CD14-positive monocyte (primary cell): Measurements from ENCODE around the gene RAB14. TPM values are rescaled to one million over a fixed set of nuclear protein-coding genes. Genes with fewer than 3 reads are reported as not detected.

Source experiments
- DNase-seq, 3 donors: peaks; one replicate each; pipeline ENCODE4 v3.0.0-alpha.2; 2011 to 2022
- H2AFZ ChIP-seq: 2 replicates; pipeline ENCODE4 v1.6.0; 2012; ENCODE audit warnings: mild to moderate bottlenecking, low read depth, low read length, inconsistent platforms; ENCODE audit not compliant: insufficient read depth, poor library complexity, severe bottlenecking
- H3K27ac ChIP-seq, 2 donors: 1 replicate in 1 of 2; 2 replicates in 1 of 2; pipeline ENCODE4 v1.5.1; 2012 to 2013; ENCODE audit warnings: low read length in 2 of 2, control low read depth in 1 of 2, inconsistent platforms in 1 of 2, low read depth in 1 of 2, mild to moderate bottlenecking in 1 of 2
- H3K27me3 ChIP-seq, 2 donors: one replicate each; pipeline versions ENCODE4 v1.6.0 to v1.6.1; 2011 to 2013; ENCODE audit warnings: low read length in 2 of 2; ENCODE audit not compliant: control insufficient read depth in 2 of 2, insufficient read depth in 2 of 2
- H3K36me3 ChIP-seq, 2 donors: replicated peaks in 1 of 2; 1 replicate in 1 of 2; 2 replicates in 1 of 2; pipeline versions ENCODE4 v1.5.1 to v1.6.1; 2012 to 2013; ENCODE audit warnings: low read length in 2 of 2, control low read depth in 1 of 2, inconsistent platforms in 1 of 2, mild to moderate bottlenecking in 1 of 2; ENCODE audit not compliant: insufficient read depth in 2 of 2, control insufficient read depth in 1 of 2
- H3K4me1 ChIP-seq, 2 donors: 1 replicate in 1 of 2; 2 replicates in 1 of 2; pipeline versions ENCODE4 v1.5.1 to v1.6.1; 2012 to 2013; ENCODE audit warnings: low read length in 2 of 2, control low read depth in 1 of 2, inconsistent platforms in 1 of 2, mild to moderate bottlenecking in 1 of 2, moderate library complexity in 1 of 2; ENCODE audit not compliant: insufficient read depth in 2 of 2, control insufficient read depth in 1 of 2
- H3K4me2 ChIP-seq: replicated peaks from 2 replicates; pipeline ENCODE3; 2012; ENCODE audit warnings: low read length, moderate library complexity, mild to moderate bottlenecking; ENCODE audit not compliant: poor library complexity, severe bottlenecking; ENCODE audit errors: extremely low read depth
- H3K4me3 ChIP-seq, 3 experiments: fragments of 200-600 bp in 1 of 3; sonication (generic) in 1 of 3; replicated peaks in 1 of 3; 1 replicate in 2 of 3; 2 replicates in 1 of 3; pipeline ENCODE4 v1.5.1; 2011 to 2013; ENCODE audit warnings: low read length in 3 of 3, mild to moderate bottlenecking in 3 of 3, control low read depth in 2 of 3, low read depth in 2 of 3, inconsistent platforms in 1 of 3, moderate library complexity in 1 of 3
- H3K79me2 ChIP-seq: 2 replicates; pipeline ENCODE4 v1.6.0; 2012; ENCODE audit warnings: mild to moderate bottlenecking, control low read depth, inconsistent platforms, low read length, moderate library complexity; ENCODE audit not compliant: insufficient read depth
- H3K9ac ChIP-seq: 2 replicates; pipeline ENCODE4 v1.6.0; 2017; ENCODE audit warnings: low read length, mild to moderate bottlenecking; ENCODE audit not compliant: insufficient read depth, poor library complexity, severe bottlenecking
- H3K9me3 ChIP-seq, 2 donors: replicated peaks in 1 of 2; 1 replicate in 1 of 2; 2 replicates in 1 of 2; pipeline versions ENCODE4 v1.5.1 to v1.6.1; 2012 to 2013; ENCODE audit warnings: low read length in 2 of 2, control low read depth in 1 of 2; ENCODE audit not compliant: control insufficient read depth in 1 of 2, insufficient read depth in 1 of 2
- H4K20me1 ChIP-seq: 2 replicates; pipeline ENCODE4 v1.6.0; 2012; ENCODE audit warnings: mild to moderate bottlenecking, low read length, control low read depth, moderate library complexity; ENCODE audit not compliant: insufficient read depth
- H3K27ac Mint-ChIP-seq, 7 donors: one replicate each; pipeline ENCODE4 v1.8.0; 2020; ENCODE audit warnings: mild to moderate bottlenecking in 7 of 7, mixed read lengths in 7 of 7, moderate library complexity in 6 of 7, inconsistent platforms in 2 of 7
- H3K27me3 Mint-ChIP-seq, 3 donors: one replicate each; pipeline ENCODE4 v1.8.0; 2021 to 2022; ENCODE audit warnings: low read depth in 3 of 3, mild to moderate bottlenecking in 3 of 3, mixed read lengths in 3 of 3, moderate library complexity in 3 of 3, inconsistent platforms in 1 of 3
- H3K36me3 Mint-ChIP-seq, 2 donors: one replicate each; pipeline ENCODE4 v1.8.0; 2020; ENCODE audit warnings: mixed read lengths in 2 of 2, inconsistent platforms in 1 of 2, mild to moderate bottlenecking in 1 of 2
- H3K4me1 Mint-ChIP-seq: one replicate; pipeline ENCODE4 v1.8.0; 2020; ENCODE audit warnings: mild to moderate bottlenecking, mixed read lengths
- H3K4me3 Mint-ChIP-seq, 2 donors: one replicate each; pipeline ENCODE4 v1.8.0; 2020; ENCODE audit warnings: mild to moderate bottlenecking in 2 of 2, mixed read lengths in 2 of 2, moderate library complexity in 1 of 2
- H3K9me3 Mint-ChIP-seq, 7 donors: one replicate each; pipeline ENCODE4 v1.8.0; 2020 to 2022; ENCODE audit warnings: mixed read lengths in 7 of 7, mild to moderate bottlenecking in 6 of 7, moderate library complexity in 6 of 7, inconsistent platforms in 2 of 7
- CTCF ChIP-seq: fragments of 200-600 bp; IDR thresholded peaks from one replicate; pipeline ENCODE4 v1.8.0; 2022; ENCODE audit warnings: antibody characterized with exemption, mild to moderate bottlenecking
- WGBS: methylation state at CpG from one replicate; pipeline ENCODE4 v1.1.5; 2013; ENCODE audit warnings: missing lambda C conversion rate; ENCODE audit not compliant: insufficient coverage; 5-methylcytosine and 5-hydroxymethylcytosine counted together
- intact Hi-C, 2 donors: fragments of 100-400 bp; cut with micrococcal nuclease; formaldehyde crosslinking; loops; one replicate each; pipeline versions ENCODE4 v1.15.0 to v1.15.1; 2023
- polyA plus RNA-seq, 3 donors: library from polyadenylated mRNA; depleted of rRNA in 1 of 3; unstranded in 2 of 3; stranded (reverse) in 1 of 3; fragments of 300-500 nt in 2 of 3; fragments of >200 nt in 1 of 3; fragmentation: Illumina TruSeq in 2 of 3; gene quantifications; 1 replicate in 2 of 3; 2 replicates in 1 of 3; pipeline ENCODE4 v1.2.3, GENCODE V29; 2012 to 2021

RAB14 gene
- polyA plus RNA-seq, 3 donors = 23.1 to 60.0 (median 44.4) TPM

- H3K4me3 ChIP-seq = no peak overlapping the region
- WGBS = 95% methylated on average over 3 of the region's 3 CpGs
These were observed 12.0 kb downstream of the RAB14 start for GRCh38 chr9:121189660-121190059.

GRCh38 chr9:121189006-121189405, 12.7 kb downstream of the RAB14 start:
- Histone ChIP-seq H3K9ac (no peak overlapping the region), H3K36me3 (peaks cover 10 to 37% of the 10 kb centered on the region in 2 donors), H3K4me3 (no peak overlapping the region), H2AFZ (no peak overlapping the region), H3K4me2 (no peak overlapping the region), H3K9me3 (no peaks in the 10 kb centered on the region), H3K27me3 (no peaks in the 10 kb centered on the region), H3K79me2 (peaks cover 100% of the 10 kb centered on the region), H3K27ac (no peak overlapping the region), H4K20me1 (peaks cover 97% of the 10 kb centered on the region), H3K4me1 (peaks cover 16 to 26% of the 10 kb centered on the region in 2 donors)
- Mint-ChIP-seq H3K9me3 (no peaks in the 10 kb centered on the region), H3K4me3 (no peak overlapping the region), H3K36me3 (peaks cover 24 to 26% of the 10 kb centered on the region in 2 donors), H3K4me1 (peaks cover 43% of the 10 kb centered on the region), H3K27me3 (no peaks in the 10 kb centered on the region), H3K27ac (no peak overlapping the region)
- DNase-seq = no peak
- no peak for TF ChIP-seq CTCF
- intact Hi-C loops = no loop called here
- no CpG with 5 or more reads among the region's 1 CpG for WGBS

More at GRCh38 chr9:121189660-121190059, 12.0 kb downstream of the RAB14 start:
- no peak for TF ChIP-seq CTCF
- DNase-seq = no peak
- H3K4me1 ChIP-seq = peaks cover 16 to 31% of the 10 kb centered on the region in 2 donors
- Mint-ChIP-seq H3K4me1 (peaks cover 41% of the 10 kb centered on the region), H3K36me3 (peaks cover 21 to 23% of the 10 kb centered on the region in 2 donors), H3K4me3 (no peak overlapping the region), H3K27me3 (no peaks in the 10 kb centered on the region), H3K9me3 (no peaks in the 10 kb centered on the region), H3K27ac (peak overlapping the region in 2 of 7 donors; percentile 10 to 62)
- H4K20me1 ChIP-seq = peaks cover 97% of the 10 kb centered on the region
- H3K36me3 ChIP-seq = peaks cover 6 to 33% of the 10 kb centered on the region in 2 donors
- intact Hi-C loops = no loop called here
- no peak overlapping the region for H3K9ac ChIP-seq
- peak overlapping the region in 1 of 2 donors; percentile 17 for H3K27ac ChIP-seq
- peaks cover 100% of the 10 kb centered on the region for H3K79me2 ChIP-seq
- no peak overlapping the region for H3K4me2 ChIP-seq
- no peaks in the 10 kb centered on the region for H3K27me3 ChIP-seq
- no peaks in the 10 kb centered on the region for H3K9me3 ChIP-seq
- no peak overlapping the region for H2AFZ ChIP-seq
